GM18870 (cell line): ENCODE results near the gene TMEM132D.

ENCODE experiments used
- ATAC-seq: cut with Tn5 transposase; IDR thresholded peaks from one replicate; pipeline ENCODE4 v1.9.1; 2021; ENCODE audit warnings: moderate library complexity; ENCODE audit not compliant: unreplicated experiment

TMEM132D gene

DNA sequence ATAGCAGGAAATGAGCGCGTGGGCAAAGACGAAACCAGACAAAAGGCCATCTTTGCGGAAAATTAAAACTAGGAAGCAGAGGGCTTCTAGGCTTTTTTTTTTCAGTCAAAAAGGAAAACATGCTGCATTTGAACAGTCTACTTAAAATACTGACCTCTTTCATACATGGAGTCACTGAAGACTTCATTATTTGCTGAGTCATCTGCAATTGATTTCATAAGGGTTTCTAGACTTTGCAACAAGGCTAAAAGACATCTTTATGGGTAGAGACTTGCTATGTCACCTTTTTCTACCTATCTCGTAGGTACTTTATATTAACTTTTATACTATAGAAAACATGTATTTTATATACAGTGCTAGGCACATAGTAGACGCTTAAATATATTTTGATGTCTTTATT lies 238.4 kb downstream of the TMEM132D start:
- no peak for ATAC-seq

DNA sequence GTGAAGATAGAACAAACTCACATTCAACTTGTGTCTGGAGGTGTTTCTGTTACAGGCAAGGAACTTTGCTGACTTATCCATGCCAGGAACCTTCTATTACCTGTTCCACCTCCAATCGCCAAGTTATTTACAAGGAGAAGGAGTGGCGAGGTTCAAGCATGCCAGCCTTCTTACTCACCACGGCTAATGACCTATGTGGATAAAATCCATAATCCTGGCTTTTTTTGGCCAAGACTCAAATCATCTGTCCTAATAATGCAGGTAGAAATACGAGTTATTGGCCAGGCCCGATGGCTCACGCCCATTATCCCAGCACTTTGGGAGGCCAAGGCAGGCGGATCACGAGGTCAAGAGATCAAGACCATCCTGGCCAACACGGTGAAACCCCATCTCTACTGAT lies 241.6 kb downstream of the TMEM132D start:
- no peak for ATAC-seq

DNA sequence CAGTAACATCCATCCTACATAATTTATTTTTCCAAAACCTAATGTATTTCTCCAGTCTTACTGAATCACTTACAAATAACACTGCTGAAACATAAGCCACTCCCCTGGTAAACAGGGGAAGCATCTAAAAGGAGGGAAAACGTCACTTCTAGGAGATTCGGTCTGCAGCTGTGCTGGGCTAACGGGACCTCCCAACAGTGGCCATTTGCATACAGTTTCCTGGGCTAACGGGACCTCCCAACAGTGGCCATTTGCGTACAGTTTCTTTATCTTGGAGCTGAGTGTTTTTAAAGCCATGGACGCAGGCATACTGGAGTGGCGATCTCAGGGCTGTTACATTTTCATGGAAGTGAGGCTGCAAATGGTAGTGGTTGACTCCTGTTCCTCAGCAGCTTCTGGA lies 242.9 kb downstream of the TMEM132D start:
- ATAC-seq = no peak

DNA sequence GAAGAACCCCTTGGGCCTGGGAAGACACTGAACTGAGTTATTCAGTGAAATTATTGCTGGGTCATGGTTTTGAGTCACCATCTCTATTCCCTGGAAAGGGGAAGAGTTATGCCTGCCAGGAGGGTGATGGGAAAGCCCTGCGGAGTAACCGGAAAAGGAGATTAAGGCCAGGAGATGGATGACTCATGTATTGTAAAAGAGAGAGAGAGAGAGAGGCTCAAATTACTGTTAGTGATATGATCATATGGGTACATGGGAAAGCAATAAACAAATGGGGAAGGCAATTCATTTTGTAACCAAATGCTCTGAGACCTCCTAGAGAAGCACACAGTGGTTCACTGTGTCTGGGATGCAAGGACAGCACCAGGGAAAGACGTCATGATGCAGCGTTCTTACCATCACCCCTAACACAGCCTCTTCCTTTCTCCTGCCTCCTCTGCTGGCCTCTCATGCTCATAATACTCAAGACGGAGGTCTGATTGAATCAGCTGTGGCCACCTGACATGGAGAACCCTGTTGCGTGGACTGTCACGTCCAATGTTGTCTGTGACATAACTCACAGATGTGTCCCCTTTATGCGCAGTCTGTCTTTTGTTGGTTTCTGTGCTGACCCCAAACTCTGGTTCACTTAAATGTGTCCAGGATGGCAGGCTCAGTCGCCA lies 243.7 kb downstream of the TMEM132D start:
- no peak for ATAC-seq

DNA sequence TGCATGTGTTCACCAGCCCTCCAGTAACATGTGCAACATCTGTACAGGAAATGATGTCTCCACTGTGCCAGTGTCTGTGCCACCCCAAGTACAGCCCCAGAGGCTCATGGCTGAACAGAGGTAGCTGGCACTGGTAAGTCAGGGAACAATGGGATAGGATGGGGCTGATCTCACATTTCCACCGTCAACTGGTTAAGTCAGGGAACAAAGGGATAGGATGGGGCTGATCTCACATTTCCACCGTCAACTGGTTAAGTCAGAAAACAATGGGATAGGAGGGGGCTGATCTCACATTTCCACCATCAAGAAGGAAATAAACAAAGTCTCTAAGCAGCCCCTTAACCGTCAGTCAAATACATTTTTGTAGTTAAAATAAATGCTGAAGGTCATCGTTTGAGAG lies 246.6 kb downstream of the TMEM132D start:
- no peak for ATAC-seq

DNA sequence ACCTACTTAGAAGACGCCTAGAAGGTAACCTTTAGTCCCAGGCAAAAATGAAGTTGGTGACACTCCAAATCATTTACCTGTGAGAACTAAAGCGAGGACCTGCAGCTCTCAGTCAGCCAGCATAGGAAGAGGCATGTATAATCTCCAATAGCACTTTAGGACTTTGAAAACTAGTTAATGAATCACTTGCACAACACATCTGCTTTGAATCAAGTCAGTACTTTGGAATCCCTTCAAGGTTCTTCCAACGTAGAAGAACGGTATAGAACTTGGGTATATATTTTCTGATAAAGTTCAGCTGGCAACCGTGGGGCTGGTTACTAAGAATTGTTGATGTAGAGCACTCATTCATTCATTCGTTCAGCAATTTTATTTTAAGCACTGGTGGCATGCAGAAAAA lies 251.9 kb downstream of the TMEM132D start:
- ATAC-seq = no peak

DNA sequence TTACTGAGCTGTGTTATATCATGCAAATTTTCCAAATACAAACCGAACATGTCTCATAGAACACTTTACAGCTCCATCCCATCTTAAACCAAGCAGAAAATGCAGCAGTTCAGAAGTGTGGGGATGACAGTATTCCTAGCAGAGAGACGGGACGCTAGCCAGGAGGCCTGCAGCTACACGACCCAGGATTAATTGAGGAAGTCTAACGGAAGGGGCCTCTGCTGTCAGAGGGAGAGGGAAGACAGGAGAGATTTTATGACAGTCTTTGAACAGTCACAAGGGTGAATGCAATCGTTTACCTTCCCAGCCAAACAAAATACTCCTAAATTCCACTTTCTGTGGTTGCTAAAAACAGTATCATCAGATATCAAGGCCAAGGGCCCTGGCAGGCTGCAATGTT lies 261.9 kb downstream of the TMEM132D start:
- ATAC-seq = no peak

DNA sequence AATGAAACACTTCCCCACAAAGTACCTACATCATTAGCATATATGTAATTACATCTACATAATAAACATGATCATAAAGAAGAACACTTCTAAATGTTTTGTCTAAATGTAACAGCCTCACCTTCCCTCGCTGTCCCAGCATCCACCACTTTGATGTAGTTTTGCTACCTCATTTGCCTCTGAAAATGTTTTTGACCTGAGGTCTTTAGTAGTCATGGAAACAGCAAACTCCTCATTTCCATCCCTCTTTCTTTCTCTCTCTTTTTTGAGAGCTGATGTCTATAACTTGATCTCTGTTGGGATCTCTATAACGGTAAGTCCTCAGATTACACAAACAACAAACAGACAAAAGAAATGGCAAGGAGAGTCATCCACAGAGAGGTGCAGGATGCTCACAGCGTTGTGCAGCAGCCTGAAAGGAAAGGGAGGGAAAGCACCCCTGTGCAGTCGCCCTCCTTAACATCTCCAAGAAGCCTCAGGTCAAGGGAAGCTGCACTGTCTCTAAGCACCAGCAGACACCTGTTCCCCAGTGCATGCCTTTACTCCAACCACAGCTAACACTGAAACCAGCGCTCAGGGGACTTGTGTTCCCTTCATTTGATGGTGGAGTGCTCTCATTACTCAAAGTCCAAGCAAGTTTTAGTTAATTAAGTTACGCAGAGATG lies 268.7 kb downstream of the TMEM132D start:
- no peak for ATAC-seq

DNA sequence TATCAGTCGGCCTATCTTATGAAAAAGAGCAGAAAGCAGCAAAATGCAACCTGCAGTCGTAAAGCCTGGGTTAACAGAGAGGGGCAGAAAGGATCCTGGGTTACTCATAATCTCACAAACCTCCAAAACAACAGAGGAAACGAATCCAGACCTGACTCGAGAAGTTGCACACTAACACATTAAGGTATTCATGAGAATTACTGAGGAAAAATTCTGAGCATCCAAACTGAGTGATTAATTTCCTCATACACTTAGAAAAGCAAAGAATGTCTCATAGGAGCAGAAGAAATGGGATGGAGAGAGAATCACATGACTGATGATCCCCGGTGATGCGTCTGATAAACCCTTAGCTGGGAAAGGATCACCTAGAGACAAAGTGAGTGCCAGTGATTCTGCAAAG lies 272.5 kb downstream of the TMEM132D start:
- ATAC-seq = no peak

DNA sequence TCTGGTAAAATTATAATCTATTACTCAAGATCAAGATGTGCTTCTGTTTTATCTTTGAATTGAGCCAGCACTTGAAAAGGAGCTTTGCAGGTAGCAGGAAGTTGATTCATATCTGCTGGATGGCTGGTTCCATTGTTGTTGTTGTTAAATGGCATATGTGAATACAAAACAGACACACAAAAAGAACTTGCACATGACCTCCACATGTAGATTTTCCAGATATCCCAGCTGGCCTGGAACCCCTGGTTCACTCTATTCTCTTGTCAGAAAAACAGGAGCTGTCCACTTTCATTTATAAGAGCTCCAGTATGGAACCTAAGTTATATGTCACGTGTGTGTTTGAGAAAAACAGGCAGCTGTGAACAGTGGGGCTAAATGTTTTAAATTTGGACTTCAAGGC lies 273.9 kb downstream of the TMEM132D start:
- ATAC-seq = no peak

DNA sequence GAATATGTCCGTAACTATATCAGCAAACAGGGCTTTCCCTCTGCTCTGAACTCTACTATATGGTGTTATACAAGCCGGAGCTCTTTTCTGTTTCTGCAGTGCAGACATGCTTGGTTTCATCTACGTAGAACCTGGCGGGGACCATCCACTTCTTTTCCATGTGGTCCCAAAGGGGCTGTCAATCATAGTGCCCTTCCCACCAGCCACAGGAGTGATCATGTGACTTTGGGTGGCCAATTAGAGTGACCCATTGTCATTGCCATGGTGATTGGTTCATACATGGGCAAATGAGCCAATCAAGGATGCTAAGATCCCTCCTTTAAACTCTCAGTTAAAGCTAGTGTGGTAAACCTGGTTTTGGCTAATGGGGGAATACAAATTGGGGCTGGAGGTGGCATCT lies 281.3 kb downstream of the TMEM132D start:
- no peak for ATAC-seq

DNA sequence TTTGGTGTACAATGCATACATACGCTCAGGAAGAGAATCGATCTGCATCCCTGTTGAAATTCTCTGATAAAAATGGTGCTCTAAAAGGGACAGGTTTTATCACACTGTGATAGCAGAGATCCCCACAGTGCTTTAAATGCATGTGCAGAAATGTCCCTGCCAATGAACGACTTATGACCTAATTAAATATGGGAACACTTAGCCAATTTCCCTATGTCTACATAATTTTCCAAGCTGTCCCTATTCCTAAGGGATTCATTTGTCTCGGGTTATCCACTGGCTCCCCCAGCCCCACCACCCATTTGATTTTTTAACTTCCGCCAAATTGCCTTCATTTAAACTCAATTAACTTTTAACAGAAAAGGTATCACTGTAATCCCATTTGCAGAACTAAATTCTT lies 284.6 kb downstream of the TMEM132D start:
- ATAC-seq = no peak

DNA sequence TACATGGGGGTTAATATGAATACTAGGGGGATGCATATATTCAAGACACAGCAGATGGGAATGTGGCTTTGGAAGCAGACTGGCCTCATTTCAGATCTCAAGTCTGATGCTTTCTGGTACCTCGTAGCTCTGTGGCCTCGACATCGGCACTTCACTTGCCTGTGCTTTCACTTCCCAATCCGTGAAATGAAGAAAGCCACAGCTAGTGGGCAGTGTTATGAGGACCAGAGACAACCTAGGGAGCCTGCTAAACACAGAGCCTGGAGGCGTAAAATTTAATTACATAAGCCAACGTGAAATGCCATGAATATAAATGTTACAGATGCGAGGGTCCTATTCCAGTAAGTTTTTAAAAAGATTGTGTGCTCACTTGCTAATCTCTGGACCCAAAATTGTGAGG lies 286.0 kb downstream of the TMEM132D start:
- no peak for ATAC-seq

DNA sequence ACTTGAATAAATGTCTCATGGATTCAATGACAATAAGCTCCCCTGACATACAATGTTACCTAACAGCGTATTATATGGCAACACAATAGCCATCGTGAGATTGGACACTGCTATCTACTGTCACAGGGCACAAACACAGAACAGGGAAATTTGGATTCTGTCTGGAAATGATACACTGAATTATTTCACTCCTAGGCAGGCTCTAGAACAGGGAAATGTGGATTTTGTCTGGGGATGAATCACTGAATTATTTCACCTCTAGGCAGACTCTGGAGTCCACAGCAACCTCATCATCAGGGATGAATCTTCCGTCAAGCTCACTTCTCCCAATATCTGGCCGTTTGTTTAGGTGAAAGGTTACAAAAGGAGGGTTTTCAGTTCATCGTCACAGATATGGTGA lies 288.8 kb downstream of the TMEM132D start:
- no peak for ATAC-seq

DNA sequence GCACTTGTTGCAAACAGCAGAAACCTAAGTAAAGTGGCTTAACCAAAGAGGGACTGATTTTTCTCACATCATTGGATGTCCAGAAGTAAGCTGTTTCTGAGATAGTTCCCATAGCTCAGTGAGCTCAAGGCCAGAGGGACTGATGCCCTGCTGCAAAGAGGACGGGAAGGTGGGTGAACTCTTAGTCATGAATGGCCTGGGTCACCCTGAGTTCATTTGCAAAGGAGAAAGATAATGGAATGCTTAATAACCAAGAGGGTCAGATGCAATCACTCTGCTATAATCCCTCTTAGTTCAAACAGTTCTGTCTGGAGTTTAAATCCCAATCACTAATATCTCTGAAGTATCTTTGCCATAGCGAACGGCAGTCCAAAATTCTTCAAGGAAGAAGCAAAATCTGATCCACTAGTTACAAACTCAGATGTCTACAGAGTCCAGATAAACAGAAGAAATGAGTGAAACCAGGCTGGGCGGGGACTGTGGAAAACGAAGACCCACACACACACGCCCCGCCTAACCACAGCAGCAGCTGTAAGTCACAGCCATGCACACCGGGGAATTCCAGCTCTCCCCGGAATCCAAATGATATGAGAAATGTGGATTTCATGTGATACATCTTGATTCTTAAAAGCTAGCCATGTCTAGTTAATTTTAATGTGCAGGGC lies 289.5 kb downstream of the TMEM132D start:
- ATAC-seq = no peak

DNA sequence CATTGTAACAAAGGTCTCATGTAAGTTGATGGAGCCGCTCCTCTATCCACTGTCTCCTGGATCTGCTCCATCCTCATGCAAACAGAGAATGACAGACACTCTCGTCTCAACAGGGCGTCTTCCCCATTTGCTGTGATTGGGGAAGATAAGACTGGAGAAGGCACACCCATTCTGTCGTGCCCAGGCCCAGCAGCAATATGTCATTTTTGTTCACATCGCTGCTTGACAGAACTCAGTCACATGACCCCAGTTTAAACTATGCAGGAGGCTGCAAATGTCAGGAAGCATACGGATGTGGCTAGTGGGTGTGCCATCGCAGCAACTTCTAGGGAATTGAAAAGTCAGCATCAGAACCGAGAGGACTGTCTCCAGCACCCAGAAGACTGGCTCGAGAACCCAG lies 290.5 kb downstream of the TMEM132D start:
- no peak for ATAC-seq

DNA sequence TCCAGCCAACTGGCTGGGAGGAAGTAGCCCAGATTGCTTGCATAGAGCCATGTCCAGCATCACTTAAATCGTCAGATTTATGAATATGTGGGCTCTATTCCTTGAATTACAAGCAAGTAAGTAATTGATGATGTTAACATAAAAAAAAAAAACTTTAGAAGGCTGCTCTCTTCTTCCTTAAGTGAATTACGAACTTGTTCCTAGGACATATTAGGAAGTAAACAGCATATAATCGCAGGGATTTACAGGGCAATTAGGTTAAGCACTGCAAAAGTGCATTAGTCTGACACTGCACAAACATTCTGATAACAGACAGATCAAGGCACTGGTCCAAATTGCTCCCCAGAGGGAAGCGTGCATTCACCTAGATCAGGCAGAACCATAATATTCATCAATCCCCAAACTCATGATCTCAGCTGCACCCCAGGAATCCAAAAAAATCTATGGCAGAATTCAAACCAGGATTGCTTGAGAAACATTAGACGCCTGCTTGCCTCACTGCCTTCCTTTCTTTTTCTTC lies 293.2 kb downstream of the TMEM132D start:
- ATAC-seq = no peak

DNA sequence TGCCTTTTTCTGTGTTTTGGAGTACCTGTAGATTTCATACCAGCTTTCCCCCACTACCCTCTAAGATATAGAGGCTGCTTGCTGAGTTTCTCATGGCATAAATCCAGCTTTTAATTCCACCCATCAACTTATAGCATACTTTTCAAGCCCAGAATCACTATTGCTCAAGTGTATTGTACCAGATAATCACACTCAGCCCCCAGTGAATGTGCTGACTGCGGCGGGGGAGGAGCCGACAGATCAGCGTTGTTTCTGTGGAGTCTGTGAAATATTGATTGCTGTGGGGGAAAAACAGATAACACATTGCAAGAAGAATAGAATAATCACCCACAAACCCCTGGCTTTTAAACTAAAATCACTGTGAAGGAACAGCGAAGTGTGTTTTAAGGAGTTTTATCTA lies 296.1 kb downstream of the TMEM132D start:
- ATAC-seq = no peak

DNA sequence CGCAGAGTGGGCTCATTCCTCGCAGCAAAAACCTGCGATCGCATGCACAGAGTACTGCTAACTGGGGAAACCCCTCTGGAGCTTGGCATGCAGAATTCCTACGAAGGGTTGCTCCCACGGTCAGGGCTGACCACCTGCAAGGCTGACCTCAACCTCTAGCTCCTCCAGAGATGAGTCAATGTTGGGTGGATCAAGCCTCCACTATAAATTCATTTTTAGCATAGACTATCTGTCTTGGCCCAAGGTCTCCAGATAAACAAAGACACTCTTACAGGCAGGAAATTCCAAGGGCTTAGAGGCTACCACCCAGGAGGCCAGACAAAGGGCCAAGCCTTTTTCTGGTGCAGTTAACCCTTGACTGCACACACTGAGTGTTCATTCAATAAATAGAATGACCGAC lies 296.5 kb downstream of the TMEM132D start:
- ATAC-seq = no peak

DNA sequence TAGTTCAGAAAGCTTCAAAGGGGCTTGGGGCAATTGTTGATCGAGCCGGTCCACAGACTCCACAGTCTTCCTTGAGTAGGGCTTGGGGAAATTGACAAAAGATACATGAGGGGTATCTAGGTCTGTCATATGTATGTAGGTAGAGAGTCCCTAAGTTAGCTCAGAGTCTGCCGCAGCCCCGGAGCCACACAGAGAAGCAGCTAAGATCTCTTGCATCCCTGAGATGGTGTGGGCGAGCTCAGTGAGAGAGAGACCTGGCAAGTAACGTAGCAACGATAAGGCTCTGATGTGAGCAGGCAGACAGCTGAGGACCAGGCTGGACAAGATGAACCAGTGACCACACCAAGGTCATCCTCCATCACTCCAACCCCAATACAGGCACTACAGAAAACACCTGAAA lies 297.6 kb downstream of the TMEM132D start:
- ATAC-seq = no peak

DNA sequence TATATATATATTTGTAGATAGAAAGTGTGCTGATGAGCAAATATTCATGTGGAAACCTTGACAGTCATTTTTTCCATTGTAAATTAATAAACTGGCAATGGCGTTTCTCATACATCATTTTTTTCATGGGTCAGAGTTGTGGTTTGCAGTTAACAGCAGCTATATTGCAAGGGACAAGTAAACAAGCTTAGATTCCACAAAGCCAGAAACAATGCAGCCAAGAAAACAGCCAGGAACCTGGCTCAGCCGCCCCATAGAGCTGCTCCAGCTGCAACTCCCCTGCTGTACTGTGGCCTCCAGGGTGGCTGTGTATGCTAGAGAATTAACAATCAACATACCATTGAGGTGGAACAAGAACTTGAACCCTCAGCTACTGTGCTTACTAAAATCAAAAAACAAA lies 298.2 kb downstream of the TMEM132D start:
- ATAC-seq = no peak

DNA sequence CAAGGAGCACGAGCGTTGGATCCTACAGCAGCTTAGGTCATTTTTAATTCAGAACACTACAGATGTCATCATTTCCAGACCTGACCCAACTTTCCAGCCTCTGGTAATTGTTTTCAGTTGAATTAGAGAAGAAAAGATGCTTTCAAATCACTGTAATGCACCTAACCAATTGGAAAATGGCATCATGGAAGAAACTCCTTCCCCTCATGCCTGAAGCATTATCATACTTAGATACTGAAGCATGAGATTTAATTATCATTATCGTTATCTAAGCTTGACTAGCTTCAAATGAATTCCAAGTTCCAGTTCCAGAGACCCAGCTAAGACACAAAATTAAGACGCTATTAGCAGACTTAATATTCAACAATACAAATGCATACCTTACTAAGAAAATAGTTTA lies 299.3 kb downstream of the TMEM132D start:
- no peak for ATAC-seq
